ENCODE results near the gene OOSP3.

OOSP3 gene

GRCh38 chr11:59867946-59868345 lies 10.6 kb upstream of the OOSP3 start:
- Histone ChIP-seq H3K36me3 (ENCODE audit: insufficient read depth, low read length) (no peaks in the 10 kb centered on the region), H3K4me1 (ENCODE audit: insufficient read depth, low read length, poor library complexity, severe bottlenecking) (no peaks in the 10 kb centered on the region), H3K4me2 (ENCODE audit: low read depth, low read length, poor library complexity, severe bottlenecking) (no peak overlapping the region), H3K79me2 (ENCODE audit: insufficient read depth, low read length) (no peaks in the 10 kb centered on the region), H3K4me3 (ENCODE audit: low read length, poor library complexity, severe bottlenecking) (no peak overlapping the region), H3F3A (ENCODE audit: low read depth) (no peaks in the 10 kb centered on the region), H4K20me1 (ENCODE audit: insufficient read depth, low read length, poor library complexity, severe bottlenecking) (no peaks in the 10 kb centered on the region), H3K9me3 (ENCODE audit: insufficient read depth, low read depth, low read length) (no peaks in the 10 kb centered on the region), H3K9me2 (replicated peaks; ENCODE audit: low read depth, low read length) (no peaks in the 10 kb centered on the region), H3K9ac (ENCODE audit: low read depth, low read length, poor library complexity, severe bottlenecking) (no peak overlapping the region), H3K27me3 (ENCODE audit: insufficient read depth, low read length, poor library complexity, severe bottlenecking) (no peaks in the 10 kb centered on the region), H2AFZ (ENCODE audit: low read length) (no peak overlapping the region)
- TF ChIP-seq, protein P1, sequence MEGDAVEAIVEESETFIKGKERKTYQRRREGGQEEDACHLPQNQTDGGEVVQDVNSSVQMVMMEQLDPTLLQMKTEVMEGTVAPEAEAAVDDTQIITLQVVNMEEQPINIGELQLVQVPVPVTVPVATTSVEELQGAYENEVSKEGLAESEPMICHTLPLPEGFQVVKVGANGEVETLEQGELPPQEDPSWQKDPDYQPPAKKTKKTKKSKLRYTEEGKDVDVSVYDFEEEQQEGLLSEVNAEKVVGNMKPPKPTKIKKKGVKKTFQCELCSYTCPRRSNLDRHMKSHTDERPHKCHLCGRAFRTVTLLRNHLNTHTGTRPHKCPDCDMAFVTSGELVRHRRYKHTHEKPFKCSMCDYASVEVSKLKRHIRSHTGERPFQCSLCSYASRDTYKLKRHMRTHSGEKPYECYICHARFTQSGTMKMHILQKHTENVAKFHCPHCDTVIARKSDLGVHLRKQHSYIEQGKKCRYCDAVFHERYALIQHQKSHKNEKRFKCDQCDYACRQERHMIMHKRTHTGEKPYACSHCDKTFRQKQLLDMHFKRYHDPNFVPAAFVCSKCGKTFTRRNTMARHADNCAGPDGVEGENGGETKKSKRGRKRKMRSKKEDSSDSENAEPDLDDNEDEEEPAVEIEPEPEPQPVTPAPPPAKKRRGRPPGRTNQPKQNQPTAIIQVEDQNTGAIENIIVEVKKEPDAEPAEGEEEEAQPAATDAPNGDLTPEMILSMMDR (conservative IDR thresholded peaks at IDR 0.05; ENCODE audit: low read length): no peak
- TF ChIP-seq EZH2phosphoT487 (IDR thresholded peaks at IDR 0.05; ENCODE audit: borderline replicate concordance): no peak

DNA sequence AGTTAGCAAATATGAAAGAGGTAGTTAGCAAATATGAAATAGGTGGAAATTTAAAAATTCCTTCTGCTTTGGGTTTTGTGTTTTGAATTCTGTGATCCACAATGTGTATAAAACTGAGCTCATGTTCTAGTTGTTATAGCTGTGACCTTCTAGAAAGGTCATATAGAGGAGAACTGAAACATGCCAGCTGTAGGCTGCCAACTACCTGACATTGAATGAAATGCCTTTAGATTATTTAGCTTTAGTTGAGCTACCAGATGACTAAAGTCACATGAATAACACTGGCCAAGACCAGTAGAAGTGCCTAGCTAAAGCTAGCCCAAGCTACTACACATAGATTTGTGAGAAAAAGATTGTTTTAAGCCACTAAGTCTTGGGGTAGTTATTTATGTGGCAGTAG lies 6.5 kb upstream of the OOSP3 start:
- Histone ChIP-seq H3K4me3 (ENCODE audit: low read length, poor library complexity, severe bottlenecking) (no peak overlapping the region), H3K27me3 (ENCODE audit: insufficient read depth, low read length, poor library complexity, severe bottlenecking) (no peaks in the 10 kb centered on the region), H3K9ac (ENCODE audit: low read depth, low read length, poor library complexity, severe bottlenecking) (no peak overlapping the region), H2AFZ (ENCODE audit: low read length) (no peak overlapping the region), H4K20me1 (ENCODE audit: insufficient read depth, low read length, poor library complexity, severe bottlenecking) (no peaks in the 10 kb centered on the region), H3K9me3 (ENCODE audit: insufficient read depth, low read depth, low read length) (no peaks in the 10 kb centered on the region), H3K4me2 (ENCODE audit: low read depth, low read length, poor library complexity, severe bottlenecking) (no peak overlapping the region), H3K79me2 (ENCODE audit: insufficient read depth, low read length) (no peaks in the 10 kb centered on the region), H3F3A (ENCODE audit: low read depth) (no peaks in the 10 kb centered on the region), H3K9me2 (replicated peaks; ENCODE audit: low read depth, low read length) (no peaks in the 10 kb centered on the region), H3K36me3 (ENCODE audit: insufficient read depth, low read length) (no peaks in the 10 kb centered on the region), H3K4me1 (ENCODE audit: insufficient read depth, low read length, poor library complexity, severe bottlenecking) (no peaks in the 10 kb centered on the region)
- TF ChIP-seq EZH2phosphoT487 (IDR thresholded peaks at IDR 0.05; ENCODE audit: borderline replicate concordance): no peak
- TF ChIP-seq, protein P1 (conservative IDR thresholded peaks at IDR 0.05; ENCODE audit: low read length): no peak

- Histone ChIP-seq H3K4me2 (ENCODE audit: low read depth, low read length, poor library complexity, severe bottlenecking) (no peak overlapping the region), H3K4me3 (ENCODE audit: low read length, poor library complexity, severe bottlenecking) (no peak overlapping the region), H3F3A (ENCODE audit: low read depth) (no peaks in the 10 kb centered on the region), H3K4me1 (ENCODE audit: insufficient read depth, low read length, poor library complexity, severe bottlenecking) (no peaks in the 10 kb centered on the region), H4K20me1 (ENCODE audit: insufficient read depth, low read length, poor library complexity, severe bottlenecking) (no peaks in the 10 kb centered on the region), H3K27me3 (ENCODE audit: insufficient read depth, low read length, poor library complexity, severe bottlenecking) (no peaks in the 10 kb centered on the region), H3K9ac (ENCODE audit: low read depth, low read length, poor library complexity, severe bottlenecking) (no peak overlapping the region), H3K79me2 (ENCODE audit: insufficient read depth, low read length) (no peaks in the 10 kb centered on the region), H3K9me3 (ENCODE audit: insufficient read depth, low read depth, low read length) (no peaks in the 10 kb centered on the region), H3K9me2 (replicated peaks; ENCODE audit: low read depth, low read length) (no peaks in the 10 kb centered on the region), H2AFZ (ENCODE audit: low read length) (no peak overlapping the region), H3K36me3 (ENCODE audit: insufficient read depth, low read length) (no peaks in the 10 kb centered on the region)
- no peak for TF ChIP-seq EZH2phosphoT487 (IDR thresholded peaks at IDR 0.05; ENCODE audit: borderline replicate concordance)
- TF ChIP-seq, protein P1 (conservative IDR thresholded peaks at IDR 0.05; ENCODE audit: low read length): no peak
These were observed 2.6 kb upstream of the OOSP3 start for GRCh38 chr11:59875856-59876519.

Measured in Loucy (cell line).